Endothelial cell of umbilical vein (primary cell): Measurements from ENCODE around the gene FSTL4. TPM values are rescaled to one million over a fixed set of nuclear protein-coding genes. Genes with fewer than 3 reads are reported as not detected.

Source experiments
- BruUV-seq: library from RNA; stranded (reverse); fragments of 400-500 nt; replicated peaks from 2 replicates; lab custom pipeline; 2021; lab: Mats Ljungman, UMichigan
- CTCF ChIA-PET: fragments of 300-600, 350-600 bp; sonication (Branson Sonifier 250); formaldehyde crosslinking; loops from one replicate; lab custom pipeline; 2021; ENCODE audit warnings: antibody characterized with exemption, inconsistent platforms; lab: Charles Lee
- POLR2A ChIA-PET: fragments of 300-600, 350-600 bp; sonication (Branson Sonifier 250); formaldehyde crosslinking; loops from one replicate; lab custom pipeline; 2021; ENCODE audit warnings: antibody characterized with exemption, inconsistent platforms; lab: Charles Lee
- DNase-seq: peaks from one replicate; pipeline ENCODE4 v3.0.0-alpha.2; 2011; ENCODE audit warnings: low read depth, low spot score
- FAIRE-seq: peaks from 2 replicates; lab custom pipeline; 2011; peaks lifted over from hg19 to GRCh38; lab: Jason Lieb, UNC
- H2AFZ ChIP-seq: 2 replicates; pipeline ENCODE4 v1.6.0; 2012; ENCODE audit warnings: low read depth, low read length, control low read depth, inconsistent platforms
- H3K27ac ChIP-seq: 2 replicates; pipeline ENCODE4 v1.5.1; 2011; ENCODE audit warnings: low read depth, mild to moderate bottlenecking, control low read depth, low read length, moderate library complexity; ENCODE audit not compliant: insufficient read depth
- H3K27me3 ChIP-seq, 2 experiments: 2 replicates each; pipeline versions ENCODE4 v1.6.0 to v1.6.1; 2011; ENCODE audit warnings: low read length in 2 of 2, mixed read lengths in 1 of 2; ENCODE audit not compliant: control insufficient read depth in 2 of 2, insufficient read depth in 2 of 2
- H3K36me3 ChIP-seq, 2 experiments: 2 replicates in 1 of 2; 3 replicates in 1 of 2; pipeline ENCODE4 v1.5.1; 2011; ENCODE audit warnings: low read length in 2 of 2, mild to moderate bottlenecking in 1 of 2, moderate library complexity in 1 of 2; ENCODE audit not compliant: control insufficient read depth in 2 of 2, insufficient read depth in 2 of 2; ENCODE audit errors: extremely low read depth in 1 of 2
- H3K4me1 ChIP-seq: 3 replicates; pipeline ENCODE4 v1.5.1; 2011; ENCODE audit warnings: mild to moderate bottlenecking, low read length; ENCODE audit not compliant: control insufficient read depth, insufficient read depth; ENCODE audit errors: extremely low read depth
- H3K4me2 ChIP-seq: 2 replicates; pipeline ENCODE4 v1.6.1; 2011; ENCODE audit warnings: low read length, control low read depth, mixed read lengths; ENCODE audit not compliant: insufficient read depth
- H3K4me3 ChIP-seq, 3 experiments: fragments of 200-600 bp in 1 of 3; sonication (generic), shearing (Covaris generic) in 1 of 3; replicated peaks in 1 of 3; 2 replicates each; pipeline ENCODE4 v1.5.1; 2011 to 2016; ENCODE audit warnings: control low read depth in 3 of 3, low read length in 3 of 3, mild to moderate bottlenecking in 2 of 3, inconsistent platforms in 1 of 3, low read depth in 1 of 3, moderate library complexity in 1 of 3; ENCODE audit not compliant: insufficient read depth in 1 of 3
- H3K79me2 ChIP-seq: 2 replicates; pipeline ENCODE4 v1.6.0; 2012; ENCODE audit warnings: low read length, inconsistent platforms; ENCODE audit not compliant: control insufficient read depth, insufficient read depth
- H3K9ac ChIP-seq: replicated peaks from 2 replicates; pipeline ENCODE3; 2011; ENCODE audit warnings: low read length, control low read depth; ENCODE audit not compliant: insufficient read depth; ENCODE audit errors: extremely low read depth
- H3K9me1 ChIP-seq: replicated peaks from 3 replicates; pipeline ENCODE4 v1.6.0; 2011; ENCODE audit warnings: mild to moderate bottlenecking, low read length; ENCODE audit not compliant: control insufficient read depth, insufficient read depth; ENCODE audit errors: extremely low read depth
- H3K9me3 ChIP-seq: replicated peaks from 2 replicates; pipeline ENCODE4 v1.5.1; 2012; ENCODE audit warnings: low read length, inconsistent platforms; ENCODE audit not compliant: control insufficient read depth, insufficient read depth
- H4K20me1 ChIP-seq: replicated peaks from 2 replicates; pipeline ENCODE3; 2011; ENCODE audit warnings: mild to moderate bottlenecking, low read length; ENCODE audit not compliant: control insufficient read depth, insufficient read depth; ENCODE audit errors: extremely low read depth
- CTCF ChIP-seq, 2 donors: IDR thresholded peaks; 1 replicate in 1 of 2; 2 replicates in 1 of 2; pipeline ENCODE4 v1.5.1; 2011; ENCODE audit warnings: low read length in 2 of 2, mild to moderate bottlenecking in 2 of 2, moderate library complexity in 2 of 2, control low read depth in 1 of 2, inconsistent platforms in 1 of 2, low read depth in 1 of 2; ENCODE audit not compliant: insufficient read depth in 1 of 2; ENCODE audit errors: extremely low read depth in 1 of 2
- EZH2 ChIP-seq: IDR thresholded peaks from 2 replicates; pipeline ENCODE4 v1.6.1; 2012; ENCODE audit warnings: borderline replicate concordance, low read depth, mild to moderate bottlenecking, moderate library complexity, low read length, inconsistent platforms; ENCODE audit not compliant: severe bottlenecking
- FOS ChIP-seq: IDR thresholded peaks from 2 replicates; pipeline ENCODE4 v1.6.1; 2011; ENCODE audit warnings: mild to moderate bottlenecking, low read length, moderate library complexity, borderline replicate concordance; ENCODE audit not compliant: insufficient read depth
- GATA2 ChIP-seq: IDR thresholded peaks from 2 replicates; pipeline ENCODE4 v1.7.0; 2011; ENCODE audit warnings: low read depth, mild to moderate bottlenecking, moderate library complexity, mixed read lengths, low read length; ENCODE audit not compliant: insufficient read length, insufficient read depth
- JUN ChIP-seq: IDR thresholded peaks from 2 replicates; pipeline ENCODE4 v1.6.1; 2011; ENCODE audit warnings: borderline replicate concordance, low read depth; ENCODE audit not compliant: insufficient read length, insufficient read depth
- MAX ChIP-seq: IDR thresholded peaks from 2 replicates; pipeline ENCODE4 v1.6.1; 2011; ENCODE audit not compliant: insufficient read depth, insufficient read length
- MYC ChIP-seq: IDR thresholded peaks from one replicate; pipeline ENCODE4 v1.6.1; 2011; ENCODE audit warnings: mild to moderate bottlenecking, low read depth, low read length
- POLR2A ChIP-seq: IDR thresholded peaks from 2 replicates; pipeline ENCODE4 v1.6.1; 2012; ENCODE audit warnings: low read depth, mild to moderate bottlenecking, control low read depth, low read length
- POLR2AphosphoS5 ChIP-seq: IDR thresholded peaks from 2 replicates; pipeline ENCODE4 v1.6.1; 2012; ENCODE audit warnings: low read depth, mild to moderate bottlenecking, control low read depth, low read length, moderate library complexity; ENCODE audit not compliant: insufficient read depth
- dilution Hi-C: fragments of 300-500 bp; cut with MboI; formaldehyde crosslinking; loops from one replicate; pipeline ENCODE4 v1.15.0; 2019; ENCODE audit warnings: low sequenced_read_pairs; ENCODE audit not compliant: extremely low pct_ligation_motif_present
- intact Hi-C: fragments of 100-400 bp; cut with micrococcal nuclease; formaldehyde crosslinking; loops from one replicate; pipeline ENCODE4 v1.10.0; 2022
- polyA plus RNA-seq, 4 experiments: library from polyadenylated mRNA; depleted of rRNA in 3 of 4; stranded (reverse) in 3 of 4; unstranded in 1 of 4; fragments of >200 nt; gene quantifications; 2 replicates each; pipeline versions ENCODE4 v1.2.1 to v1.2.3, GENCODE V29; 2011 to 2012; ENCODE audit warnings: missing spikeins in 1 of 4
- total RNA-seq: library from RNA; stranded (reverse); gene quantifications from 2 replicates; pipeline ENCODE4 v1.2.3, GENCODE V29; 2021

The FSTL4 gene
- total and polyA plus RNA-seq, 2 donors (not counting 3 experiments of a cell fraction or from before 2014, with no cell fraction given): 0.18 TPM; not detected in 1

- ChIA-PET POLR2A (no interaction called here), CTCF (interaction anchor here (1.1 kb wide), 1 partner anchor 48 kb away, joined by 5 read pairs; no protein-coding TSS in a partner anchor)
- no peak for DNase-seq
- dilution Hi-C loops (no loop called here), intact Hi-C loops (no loop called here)
- Histone ChIP-seq H4K20me1 (no peaks in the 10 kb centered on the region), H2AFZ (no peak overlapping the region), H3K4me1 (no peaks in the 10 kb centered on the region), H3K27me3 (no peaks in the 10 kb centered on the region), H3K9me1 (no peaks in the 10 kb centered on the region), H3K79me2 (no peaks in the 10 kb centered on the region), H3K27ac (no peak overlapping the region), H3K9me3 (no peaks in the 10 kb centered on the region), H3K4me2 (no peak overlapping the region), H3K9ac (no peak overlapping the region), H3K4me3 (no peak overlapping the region), H3K36me3 (no peaks in the 10 kb centered on the region)
- no TSS peak for BruUV-seq
- FAIRE-seq: no peak
- no peak for TF ChIP-seq MYC
- no peak for TF ChIP-seq GATA2
- TF ChIP-seq POLR2A: no peak
Observed at GRCh38 chr5:133199417-133200178, 412.7 kb downstream of the FSTL4 start.

GRCh38 chr5:133198511-133198910, 413.8 kb downstream of the FSTL4 start:
- TF ChIP-seq FOS (no peak), MAX (no peak), POLR2A (no peak), EZH2 (no peak), JUN (no peak), GATA2 (no peak), MYC (no peak), CTCF (IDR thresholded peaks at IDR 0.05; ENCODE audit: extremely low read depth in 1 of 2, insufficient read depth in 1 of 2, low read depth in 1 of 2, low read length in 2 of 2) (no peak), POLR2AphosphoS5 (no peak)
- Histone ChIP-seq H3K9ac (no peak overlapping the region), H3K27me3 (no peaks in the 10 kb centered on the region), H3K4me2 (no peak overlapping the region), H3K4me3 (no peak overlapping the region), H3K9me1 (no peaks in the 10 kb centered on the region), H4K20me1 (no peaks in the 10 kb centered on the region), H3K36me3 (no peaks in the 10 kb centered on the region), H3K27ac (no peak overlapping the region), H3K9me3 (no peaks in the 10 kb centered on the region), H3K79me2 (no peaks in the 10 kb centered on the region), H2AFZ (no peak overlapping the region), H3K4me1 (no peaks in the 10 kb centered on the region)
- POLR2A ChIA-PET: no interaction called here
- CTCF ChIA-PET: no interaction called here
- FAIRE-seq (no peak), DNase-seq (no peak)
- intact Hi-C loops (no loop called here), dilution Hi-C loops (no loop called here)
- no TSS peak for BruUV-seq
